Stomach (tissue), 4 donors: ENCODE results near the gene CABP1.
A peak's percentile ranks its signal among the peaks of the same experiment; 100 is the strongest.

Source experiments
- CTCF ChIP-seq, 7 experiments: fragments of 450-650 bp in 4 of 7; fragments of 200-600 bp in 3 of 7; sonication (generic) in 3 of 7; IDR thresholded peaks; one replicate each; pipeline ENCODE4 v1.5.1; 2016 to 2019; ENCODE audit warnings: antibody characterized with exemption in 7 of 7, control low read depth in 2 of 7, mild to moderate bottlenecking in 1 of 7
- POLR2A ChIP-seq, 4 donors: fragments of 450-650 bp; IDR thresholded peaks; one replicate each; pipeline ENCODE4 v1.6.1; 2016; ENCODE audit warnings: antibody characterized with exemption in 4 of 4, control low read depth in 2 of 4, mild to moderate bottlenecking in 1 of 4, moderate library complexity in 1 of 4
- POLR2AphosphoS5 ChIP-seq, 3 donors: sonication (generic); formaldehyde crosslinking; IDR thresholded peaks; one replicate each; pipeline ENCODE4 v1.6.1; 2016; ENCODE audit warnings: antibody characterized with exemption in 3 of 3

- peak in 2 of 4 donors; percentile 30 to 32 for TF ChIP-seq POLR2A (IDR thresholded peaks at IDR 0.05)
- peak; percentile 47 to 86 (median 77) for TF ChIP-seq POLR2AphosphoS5 (IDR thresholded peaks at IDR 0.05)
- no peak for TF ChIP-seq CTCF (IDR thresholded peaks at IDR 0.05)
Observed at GRCh38 chr12:120686151-120686689, 45.8 kb downstream of the CABP1 start.
